Left cardiac atrium (tissue), 4 donors: ENCODE results near the gene KIAA0930. TPM values are rescaled to one million over a fixed set of nuclear protein-coding genes. Genes with fewer than 3 reads are reported as not detected.
A peak's percentile ranks its signal among the peaks of the same experiment; 100 is the strongest.

Experiments
- ATAC-seq, 2 donors: fragments of 200-7000 bp; cut with Tn5 transposase; one replicate each; pipeline ENCODE4 v1.9.1; 2020; ENCODE audit warnings: mild to moderate bottlenecking in 2 of 2, moderate library complexity in 2 of 2
- DNase-seq: peaks from one replicate; pipeline ENCODE4 v3.0.0-alpha.2; 2020
- intact Hi-C, 2 donors: fragments of 100-400 bp; cut with DNase I; formaldehyde crosslinking; loops; one replicate each; pipeline versions ENCODE4 v1.14.1 to v1.15.1; 2022 to 2023
- total RNA-seq, 2 donors: library from RNA; stranded (reverse); fragmentation: NEBNext Ultra II Directional; extraction: Animal tissue kit (Norgen Biotek cat#: 25700); gene quantifications; one replicate each; pipeline ENCODE4 v1.2.1, GENCODE V29; 2021
- donor health status: DM: no; HTN: yes; CAD: no.
- donor health status: DM: no; HTN: yes; CAD: no; lungs with severe emphysema.
- donor health status: DM: yes; HTN: yes; CAD: no.
- donor health status: Dilated cardiomyopathy.

Gene KIAA0930
- total RNA-seq, 2 donors from 2014 or later = 25.8 to 38.5 TPM

- intact Hi-C loops = no loop called here
- DNase-seq (peak; percentile 48), ATAC-seq (peak; percentile 25 to 54)
Measured at GRCh38 chr22:45225732-45226502, 14.8 kb downstream of the KIAA0930 start.

GRCh38 chr22:45224988-45225731 is 15.5 kb downstream of the KIAA0930 start:
- DNase-seq (no peak), ATAC-seq (peak in 1 of 2 donors; percentile 8)
- intact Hi-C loops = no loop called here

- no peak for ATAC-seq
- DNase-seq = no peak
- intact Hi-C loops = no loop called here
Measured at GRCh38 chr22:45224331-45224730, 16.4 kb downstream of the KIAA0930 start.

- DNase-seq = no peak
- no peak for ATAC-seq
- intact Hi-C loops = no loop called here
Measured at GRCh38 chr22:45223304-45224117, 17.2 kb downstream of the KIAA0930 start.

- no peak for ATAC-seq
- intact Hi-C loops = no loop called here
Measured at GRCh38 chr22:45221201-45221600, 19.5 kb downstream of the KIAA0930 start.

GRCh38 chr22:45218976-45219375 is 21.7 kb downstream of the KIAA0930 start:
- DNase-seq (no peak), ATAC-seq (no peak)
- intact Hi-C loops = no loop called here

More at GRCh38 chr22:45221201-45221600, 19.5 kb downstream of the KIAA0930 start:
- no peak for DNase-seq

- intact Hi-C loops = no loop called here
- DNase-seq (no peak), ATAC-seq (no peak)
Measured at GRCh38 chr22:45217806-45218205, 22.9 kb downstream of the KIAA0930 start.

- DNase-seq (no peak), ATAC-seq (no peak)
- intact Hi-C loops = no loop called here
Measured at GRCh38 chr22:45217345-45217744, 23.3 kb downstream of the KIAA0930 start.

- DNase-seq (no peak), ATAC-seq (no peak)
- intact Hi-C loops = no loop called here
Measured at GRCh38 chr22:45216133-45217003, 24.3 kb downstream of the KIAA0930 start.

- peak; percentile 73 for DNase-seq
- peak; percentile 70 to 80 for ATAC-seq
- intact Hi-C loops = no loop called here
Measured at GRCh38 chr22:45212992-45213751, 27.5 kb downstream of the KIAA0930 start.

- intact Hi-C loops = no loop called here
- ATAC-seq (peak; percentile 84 to 91), DNase-seq (peak; percentile 81)
Measured at GRCh38 chr22:45212306-45212709, 28.4 kb downstream of the KIAA0930 start.

GRCh38 chr22:45211848-45212247 is 28.8 kb downstream of the KIAA0930 start:
- intact Hi-C loops = no loop called here
- peak in 1 of 2 donors; percentile 12 for ATAC-seq
- DNase-seq = no peak

GRCh38 chr22:45211435-45211834 is 29.3 kb downstream of the KIAA0930 start:
- DNase-seq (no peak), ATAC-seq (no peak)
- intact Hi-C loops = no loop called here

GRCh38 chr22:45210991-45211390 is 29.7 kb downstream of the KIAA0930 start:
- DNase-seq (no peak), ATAC-seq (no peak)
- intact Hi-C loops = no loop called here

GRCh38 chr22:45210577-45210976 is 30.1 kb downstream of the KIAA0930 start:
- intact Hi-C loops = no loop called here
- ATAC-seq (no peak), DNase-seq (no peak)

GRCh38 chr22:45210174-45210573 is 30.5 kb downstream of the KIAA0930 start:
- intact Hi-C loops = no loop called here
- DNase-seq = no peak

GRCh38 chr22:45208993-45209838 is 31.5 kb downstream of the KIAA0930 start:
- intact Hi-C loops = no loop called here
- ATAC-seq (peak in 1 of 2 donors; percentile 1), DNase-seq (no peak)

More at GRCh38 chr22:45210174-45210573, 30.5 kb downstream of the KIAA0930 start:
- no peak for ATAC-seq
